ENCODE results near the gene TOR4A.

- TF ChIP-seq GATA2 (IDR thresholded peaks at IDR 0.05; ENCODE audit: low read depth, low read length), result no peak
- TF ChIP-seq GATA3 (IDR thresholded peaks at IDR 0.05; ENCODE audit: low read depth, low read length), result no peak
These were observed 44.2 kb upstream of the TOR4A start for GRCh38 chr9:137233143-137233980.

All from SH-SY5Y (cell line).